Upper lobe of left lung (tissue), 4 donors: ENCODE measurements around the gene XDH.

Source experiments
- CTCF ChIP-seq, 6 experiments: fragments of 450-650 bp in 4 of 6; fragments of 200-600 bp in 2 of 6; sonication (generic) in 2 of 6; IDR thresholded peaks; one replicate each; pipeline ENCODE4 v1.5.1; 2016 to 2019; ENCODE audit warnings: antibody characterized with exemption in 6 of 6
- POLR2AphosphoS5 ChIP-seq, 2 donors: sonication (generic); formaldehyde crosslinking; IDR thresholded peaks; one replicate each; pipeline ENCODE4 v1.5.1; 2017; ENCODE audit warnings: antibody characterized with exemption in 2 of 2

GRCh38 chr2:31371691-31372090 is 42.9 kb downstream of the XDH start:
- TF ChIP-seq CTCF (IDR thresholded peaks at IDR 0.05): no peak
- TF ChIP-seq POLR2AphosphoS5 (IDR thresholded peaks at IDR 0.05): no peak
